ENCODE data around the gene CPN2.

CPN2 gene

DNA sequence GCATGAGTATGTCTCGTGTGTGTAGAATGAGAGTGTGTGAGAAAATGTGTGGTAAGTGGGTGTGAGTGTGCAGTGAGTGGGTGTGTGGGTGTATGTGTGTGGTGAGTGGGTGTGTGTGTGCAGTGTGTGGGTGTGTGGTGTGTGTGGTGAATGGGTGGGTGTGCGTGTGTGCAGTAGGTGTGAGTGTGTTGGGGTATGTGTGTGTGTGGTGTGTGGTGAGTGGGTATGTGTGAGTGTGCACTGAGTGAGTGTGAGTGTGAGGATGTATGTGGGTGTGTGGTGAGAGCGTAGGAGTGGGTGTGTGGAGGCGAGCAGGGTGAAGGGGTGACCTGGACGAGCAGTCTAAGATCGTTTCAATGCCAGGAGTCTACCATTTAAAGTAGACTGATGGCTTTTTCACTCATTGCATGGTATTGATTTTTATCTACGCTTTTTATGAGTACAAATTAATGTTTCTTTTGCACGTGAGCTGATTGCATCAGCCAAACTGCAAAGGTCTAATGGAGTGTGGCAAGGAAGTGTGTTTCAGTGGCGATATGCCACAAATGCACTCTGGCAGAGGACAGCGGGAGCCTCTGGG lies 1.6 kb upstream of the CPN2 start:
- DNase-seq (ENCODE audit: low read depth), result no peak

DNA sequence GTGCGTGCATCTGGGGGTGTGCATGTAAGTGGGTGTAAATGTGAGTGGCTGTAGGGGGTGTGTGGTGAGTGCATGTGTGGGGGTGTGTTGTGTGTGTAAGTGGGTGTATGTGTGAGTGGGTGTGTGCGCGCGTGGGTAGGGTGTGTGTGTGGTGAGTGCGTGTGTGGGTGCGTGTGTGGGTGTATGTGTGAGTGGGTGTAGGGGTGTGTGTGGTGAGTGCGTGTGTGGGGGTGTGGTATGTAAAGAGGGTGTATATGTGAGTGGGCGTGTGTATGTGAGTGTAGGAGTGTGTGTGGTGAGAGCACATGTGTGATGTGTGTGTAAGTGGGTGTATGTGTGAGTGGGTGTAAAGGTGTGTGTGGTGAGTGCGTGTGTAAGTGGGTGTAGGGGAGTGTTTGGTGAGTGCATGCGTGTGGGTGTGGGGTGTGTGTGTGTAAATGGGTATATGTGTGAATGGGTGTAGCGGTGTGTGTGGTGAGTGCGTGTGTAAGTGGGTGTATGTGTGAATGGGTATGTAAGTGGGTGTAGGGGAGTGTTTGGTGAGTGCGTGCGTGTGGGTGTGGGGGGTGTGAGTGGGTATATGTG lies 916 bp upstream of the CPN2 start:
- no peak for DNase-seq (ENCODE audit: low read depth)

DNA sequence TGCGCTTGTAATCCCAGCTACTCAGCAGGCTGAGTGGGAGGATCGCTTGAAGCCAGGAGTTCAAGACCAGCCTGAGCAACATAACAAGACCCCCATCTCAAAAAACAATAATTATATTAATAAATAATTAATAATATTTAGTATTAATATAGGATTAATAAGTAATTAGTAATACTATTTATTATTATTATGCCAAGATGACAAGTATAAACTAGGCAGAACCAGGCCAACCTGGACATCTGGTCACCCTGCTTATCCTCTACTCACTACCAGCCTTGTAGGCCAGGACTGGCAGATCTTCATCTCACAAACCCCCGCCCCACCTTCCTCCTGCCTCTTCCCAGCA lies 429 bp downstream of the CPN2 start:
- no peak for DNase-seq (ENCODE audit: low read depth)

DNA sequence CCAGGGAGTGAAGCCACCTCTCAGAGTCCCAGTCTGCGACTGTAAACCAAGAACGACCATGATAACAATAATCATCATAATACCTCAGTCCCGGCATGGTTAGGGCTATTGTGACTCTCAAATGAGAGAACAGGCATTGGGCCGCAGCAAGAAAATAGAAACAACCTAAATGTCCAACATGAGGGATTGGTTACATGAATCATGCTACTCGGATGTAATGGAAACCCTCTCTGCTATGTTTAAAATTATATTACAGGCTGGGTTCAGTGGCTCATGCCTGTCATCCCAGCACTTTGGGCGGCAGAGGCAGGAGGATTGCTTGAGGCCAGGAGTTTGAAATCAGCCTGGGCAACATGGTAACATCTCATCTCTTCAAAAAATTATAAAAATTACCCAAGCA lies 2.8 kb downstream of the CPN2 start:
- DNase-seq (ENCODE audit: low read depth), result no peak

DNA sequence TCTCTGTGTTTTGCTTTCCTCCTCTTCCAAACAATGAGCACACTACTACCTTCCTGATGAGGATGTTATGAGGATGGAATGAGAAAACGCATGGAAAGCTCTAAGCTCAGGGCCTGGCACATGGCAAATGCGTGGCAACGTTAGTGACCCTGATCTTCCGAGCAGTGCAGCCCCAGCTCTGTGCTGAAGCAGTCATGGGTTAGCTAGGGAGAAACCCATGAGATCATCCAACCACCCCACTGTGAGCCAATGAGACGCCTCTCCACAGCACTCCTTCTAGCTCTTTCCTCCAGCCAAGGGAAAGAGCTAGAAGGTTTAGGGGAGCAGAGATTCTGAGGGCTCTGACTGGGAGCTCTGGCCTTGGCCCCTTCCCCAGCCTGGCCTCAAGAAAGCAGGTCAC lies 4.5 kb downstream of the CPN2 start:
- no peak for DNase-seq (ENCODE audit: low read depth)

DNA sequence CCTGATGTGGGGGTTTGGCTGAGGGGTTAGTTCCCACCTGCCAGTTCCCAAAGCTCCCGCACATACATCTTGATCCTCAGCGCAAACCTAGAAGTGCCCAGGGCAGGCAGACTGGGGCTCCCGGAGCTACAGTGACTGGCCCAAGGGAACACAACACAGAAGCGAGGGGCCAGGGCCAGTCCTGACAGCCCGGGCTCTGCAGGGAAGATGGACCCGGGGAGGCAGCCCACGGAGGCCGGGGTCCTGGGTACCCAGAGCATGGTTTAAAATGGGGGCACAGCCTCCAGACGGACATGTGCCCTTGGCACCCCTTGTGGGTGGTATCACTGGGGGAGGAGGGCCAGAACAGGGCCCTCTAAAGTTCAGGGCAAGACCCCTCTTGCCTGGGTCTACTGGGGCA lies 5.1 kb downstream of the CPN2 start:
- no peak for DNase-seq (ENCODE audit: low read depth)

DNA sequence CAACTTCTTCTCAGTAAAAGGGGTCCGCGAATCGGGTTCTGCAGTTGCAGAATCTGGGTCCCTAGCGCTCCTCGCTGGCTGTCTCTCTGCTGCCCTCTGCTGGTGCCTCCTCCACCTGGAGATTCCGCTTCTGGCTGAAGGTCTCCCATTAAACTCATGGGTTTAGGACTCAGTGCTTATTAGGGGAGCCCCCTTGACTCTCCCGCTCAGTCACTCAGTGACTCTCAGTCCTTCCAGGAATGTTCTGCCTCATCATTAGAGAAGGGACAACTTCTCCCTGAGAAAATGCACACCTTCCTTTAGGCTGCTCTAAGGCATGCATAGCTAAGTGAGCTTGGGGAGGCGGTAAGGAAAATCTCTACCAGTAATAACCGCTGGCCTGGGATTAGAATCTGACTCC lies 7.1 kb downstream of the CPN2 start:
- DNase-seq (ENCODE audit: low read depth), result peak; percentile 72

DNA sequence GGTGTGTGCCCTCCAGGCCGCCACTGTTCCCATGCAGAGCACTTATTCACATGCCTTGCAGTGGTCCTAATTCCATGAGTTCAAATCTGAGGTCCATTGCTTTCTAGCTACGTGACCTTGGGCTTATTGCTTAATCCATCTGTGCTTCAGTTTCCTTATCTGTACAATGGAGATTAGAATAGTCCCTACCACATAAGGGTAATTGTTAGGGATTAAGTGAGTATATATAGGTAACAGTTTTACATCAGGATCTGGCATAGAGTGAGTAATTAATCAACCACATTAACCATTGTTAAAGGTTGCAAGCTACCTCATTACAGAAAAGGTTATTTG lies 7.6 kb downstream of the CPN2 start:
- DNase-seq (ENCODE audit: low read depth), result no peak

DNA sequence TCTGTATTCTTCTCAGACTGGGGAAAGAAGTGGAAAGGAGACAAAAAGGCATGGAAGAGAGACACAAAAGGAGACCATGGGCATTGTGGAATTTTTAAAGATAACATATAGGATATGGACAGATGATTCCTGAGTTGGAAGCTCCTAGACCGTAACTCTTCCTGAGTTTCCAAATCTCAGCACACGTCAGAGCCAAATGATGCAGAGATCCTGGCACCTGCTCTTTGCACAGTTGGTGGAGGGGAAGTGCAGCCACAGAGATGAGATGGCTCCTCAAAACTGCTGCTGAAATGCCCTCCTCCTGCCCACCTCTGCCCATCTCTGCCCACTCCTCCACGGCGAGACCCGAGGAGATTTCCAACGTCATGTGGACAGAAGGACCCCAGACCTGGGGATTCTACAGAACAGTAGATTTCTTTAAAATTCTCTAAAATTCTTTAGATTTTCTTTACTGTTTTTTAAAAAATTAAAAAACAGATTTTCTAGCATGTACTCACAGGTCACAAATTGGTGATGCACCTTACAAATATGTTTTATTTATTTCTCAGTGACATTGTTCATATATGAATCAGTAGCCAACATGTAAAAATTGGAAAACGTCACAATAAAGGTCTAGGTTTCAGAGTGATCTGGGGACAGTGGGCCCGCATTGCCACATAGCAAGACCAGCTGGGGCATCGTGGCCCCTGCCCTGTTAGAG lies 8.1 kb downstream of the CPN2 start:
- no peak for DNase-seq (ENCODE audit: low read depth)

DNA sequence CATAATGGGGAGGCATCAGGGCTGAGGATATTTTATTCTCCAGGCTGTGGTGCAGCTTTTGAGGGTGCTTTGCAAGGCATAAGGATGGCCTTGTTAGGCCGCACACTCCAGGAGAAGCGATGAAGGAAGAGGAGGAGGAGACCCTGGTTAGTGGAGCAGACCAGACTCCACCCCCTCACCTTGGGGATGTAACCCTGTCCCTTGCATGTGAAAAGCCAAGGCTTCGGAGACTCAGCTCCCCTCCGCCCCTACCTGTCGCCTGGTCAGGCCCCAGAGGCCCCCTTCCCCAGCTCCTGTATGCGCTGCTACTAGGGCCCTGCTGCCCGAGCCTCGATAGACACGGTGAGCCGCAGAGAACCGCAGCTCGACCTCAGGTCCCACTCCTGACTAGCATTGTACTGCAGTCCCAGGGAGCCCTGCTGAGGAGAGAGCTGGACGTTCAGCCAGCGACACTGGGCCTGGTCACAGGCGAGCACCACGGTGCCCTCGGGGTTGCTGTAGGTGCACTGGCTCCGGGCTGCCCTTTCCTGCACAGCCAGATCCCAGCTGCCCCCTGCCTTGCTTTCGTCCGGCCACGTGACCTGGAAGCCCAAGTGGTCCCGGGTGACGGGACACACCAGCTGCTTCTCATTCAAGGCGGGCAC lies 10.2 kb downstream of the CPN2 start:
- DNase-seq (ENCODE audit: low read depth), result no peak

DNA sequence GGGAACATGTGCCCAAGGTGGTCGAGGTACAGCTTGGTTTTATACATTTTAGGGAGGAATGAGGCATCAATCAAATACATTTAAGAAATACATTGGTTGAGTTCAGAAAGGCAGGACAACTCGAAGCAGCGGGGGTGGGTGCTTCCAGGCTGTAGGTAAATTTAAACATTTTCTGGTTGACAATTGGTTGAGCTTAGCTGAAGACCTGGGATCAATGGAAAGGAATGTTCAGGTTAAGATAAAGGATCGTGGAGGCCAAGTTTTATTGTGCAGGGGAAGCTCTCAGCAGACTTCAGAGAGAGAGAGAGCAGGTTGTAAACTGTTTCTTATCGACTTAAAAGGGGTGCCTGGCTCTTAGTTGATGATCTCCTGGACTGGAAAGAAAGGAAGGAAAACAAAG lies 11.3 kb downstream of the CPN2 start:
- no peak for DNase-seq (ENCODE audit: low read depth)

DNA sequence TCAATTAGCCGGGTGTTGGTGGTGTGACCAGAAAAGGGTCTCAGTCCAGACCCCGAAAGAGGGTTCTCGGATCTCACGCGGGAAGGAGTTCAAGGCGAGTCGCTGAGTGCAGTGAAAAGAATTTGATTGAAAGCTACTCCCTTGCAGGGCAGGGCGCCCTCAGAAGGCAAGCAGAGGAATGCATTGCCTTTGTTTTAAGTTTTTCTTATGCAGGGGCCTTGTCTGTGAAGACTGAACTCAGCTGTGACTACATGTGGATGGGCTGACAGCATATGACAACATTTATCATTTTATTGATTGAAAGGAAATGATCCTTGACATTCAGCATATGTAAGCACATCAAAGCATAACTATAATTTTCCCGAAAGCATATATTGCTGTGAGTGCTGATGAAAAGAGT lies 11.8 kb downstream of the CPN2 start:
- no peak for DNase-seq (ENCODE audit: low read depth)

DNA sequence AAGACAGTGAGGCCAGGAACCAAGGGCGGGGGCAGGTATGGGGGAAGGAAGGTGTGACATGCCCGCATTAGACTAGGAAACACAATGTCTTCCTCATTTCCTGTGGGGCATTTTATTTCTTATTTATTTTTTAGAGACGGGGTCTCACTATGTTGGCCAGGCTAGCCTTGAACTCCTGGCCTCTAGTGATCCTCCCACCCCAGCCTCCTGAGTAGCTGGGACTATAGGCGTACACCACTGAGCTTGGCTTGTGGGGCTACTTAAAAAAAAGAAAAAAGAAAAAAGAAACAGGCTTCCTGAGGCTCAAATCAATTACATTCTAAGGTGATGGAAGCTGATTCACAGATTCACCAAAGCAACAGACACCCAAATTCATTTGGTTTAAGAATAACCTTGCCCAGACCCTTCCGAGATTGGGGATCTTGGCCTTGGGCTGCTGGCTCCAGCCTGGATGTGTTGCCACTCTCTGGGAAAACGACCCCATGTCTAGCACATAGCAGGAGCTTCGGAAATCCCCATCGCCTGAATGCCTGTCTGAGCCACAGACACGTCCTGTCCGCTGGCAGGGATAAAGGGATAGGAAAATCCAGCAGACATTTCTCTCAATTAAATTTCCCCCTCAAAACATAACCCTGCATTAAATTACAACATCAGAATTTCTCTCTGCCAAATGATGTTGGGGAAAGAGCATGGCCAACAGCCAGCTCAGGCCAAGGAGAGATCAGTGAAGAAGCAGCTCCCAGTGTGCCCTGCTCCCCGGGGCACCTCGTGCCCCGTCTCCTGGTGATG lies 13.0 kb downstream of the CPN2 start:
- no peak for DNase-seq (ENCODE audit: low read depth)

DNA sequence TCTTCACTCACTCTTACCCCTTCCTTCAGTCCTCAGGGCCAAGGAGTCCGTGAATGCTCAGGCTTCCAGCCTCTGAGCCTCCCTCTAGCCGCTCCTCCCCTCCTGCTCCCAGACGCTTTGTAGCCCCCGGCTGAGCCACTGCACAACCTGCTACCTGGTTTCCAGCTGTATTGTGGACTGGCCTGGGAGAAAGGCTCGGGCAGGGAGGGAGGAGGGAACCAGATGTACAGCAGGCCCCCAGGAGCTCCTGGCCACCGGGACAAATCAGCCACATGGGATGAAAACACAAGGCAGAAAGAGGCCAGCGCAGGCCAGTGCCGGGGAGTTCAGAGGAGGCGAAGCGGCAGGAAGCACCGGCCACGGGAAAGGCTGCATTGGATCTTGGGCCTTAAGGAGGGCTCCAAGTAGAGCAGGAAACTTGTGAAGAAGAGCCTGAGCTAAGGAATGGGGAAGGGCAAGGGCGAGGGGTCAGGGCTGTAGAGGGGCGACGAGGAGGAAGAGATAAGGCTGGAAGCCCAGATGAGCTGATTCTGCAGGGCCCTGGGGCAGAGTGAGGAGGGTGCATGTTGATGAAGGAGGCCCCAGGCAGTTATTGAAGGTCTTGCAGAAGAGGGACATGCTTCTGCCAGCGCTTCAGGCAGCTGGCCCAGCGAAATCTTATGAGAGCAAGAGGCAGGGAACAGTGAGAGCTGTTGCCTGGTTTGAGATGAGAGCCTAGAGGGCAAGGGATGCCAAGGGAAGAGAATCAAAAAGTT lies 14.3 kb downstream of the CPN2 start:
- no peak for DNase-seq (ENCODE audit: low read depth)

DNA sequence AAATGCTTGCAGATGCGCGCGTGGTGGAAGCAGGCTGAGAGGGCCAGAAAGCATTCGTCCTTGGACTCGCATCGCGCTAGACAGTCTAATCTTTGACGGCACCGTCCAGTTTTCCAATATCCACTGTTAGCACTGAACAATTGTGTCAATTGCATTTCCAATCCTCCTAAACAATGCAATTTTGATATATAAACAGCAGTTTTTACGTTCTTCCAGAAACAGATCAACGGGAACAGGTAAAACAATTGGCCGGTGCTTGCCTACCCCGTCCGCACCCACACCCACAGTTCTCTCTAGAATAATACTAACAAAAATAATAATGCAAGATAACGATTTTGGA lies 17.2 kb downstream of the CPN2 start:
- no peak for DNase-seq (ENCODE audit: low read depth)

DNA sequence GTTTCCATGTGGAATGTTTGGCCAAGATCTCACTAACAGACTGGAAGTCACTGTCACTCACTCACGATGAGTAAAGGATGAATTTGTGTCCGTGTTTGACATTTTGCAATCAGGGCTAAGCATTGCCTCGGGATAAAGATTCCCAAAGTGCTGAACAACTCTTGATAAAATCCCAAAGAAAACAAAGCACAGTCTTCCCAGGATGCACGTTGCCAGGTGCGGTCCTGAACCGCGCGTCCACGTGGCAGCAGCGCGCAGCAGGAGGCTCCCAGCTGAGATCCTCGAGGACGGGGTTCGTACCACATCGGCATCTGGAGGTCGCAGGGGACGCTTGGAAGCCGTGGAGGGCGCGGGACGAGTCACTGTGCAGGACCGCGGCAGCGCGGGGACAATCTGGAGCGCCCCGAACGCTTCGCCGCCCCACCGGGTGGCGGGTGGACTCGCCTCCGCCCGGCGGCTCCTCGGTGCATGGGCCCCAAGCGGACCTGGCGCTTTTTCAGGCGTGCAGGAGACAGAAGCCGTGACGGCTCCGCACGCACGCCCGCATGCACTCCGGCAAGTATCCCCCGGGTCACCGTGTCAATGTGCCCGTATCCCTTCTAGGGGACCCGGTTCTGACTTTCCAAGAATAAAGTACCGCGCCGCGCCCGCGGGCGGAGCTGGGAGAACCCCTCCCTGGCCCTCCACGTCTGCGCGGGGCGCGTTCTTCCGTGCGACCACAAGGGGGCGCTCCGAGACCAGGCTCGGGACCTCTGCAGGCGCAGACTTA lies 17.7 kb downstream of the CPN2 start:
- peak; percentile 87 for DNase-seq (ENCODE audit: low read depth)

DNA sequence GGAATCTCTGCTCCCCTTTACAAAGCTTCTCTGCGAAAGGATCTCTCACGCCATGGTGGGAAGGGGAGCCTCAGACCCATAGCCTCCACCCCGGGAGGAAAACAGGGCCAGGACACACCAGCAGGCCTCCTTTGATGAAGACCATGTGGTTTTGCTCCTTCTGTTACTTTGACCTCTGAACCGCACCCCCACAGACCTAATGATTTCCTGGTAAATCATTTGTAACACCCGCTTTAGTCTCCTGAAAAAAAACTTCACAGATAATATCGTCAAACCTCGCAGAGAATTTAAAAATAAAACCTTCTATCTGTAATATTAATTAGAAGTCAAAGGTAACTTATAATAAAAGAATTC lies 18.3 kb downstream of the CPN2 start:
- no peak for DNase-seq (ENCODE audit: low read depth)

DNA sequence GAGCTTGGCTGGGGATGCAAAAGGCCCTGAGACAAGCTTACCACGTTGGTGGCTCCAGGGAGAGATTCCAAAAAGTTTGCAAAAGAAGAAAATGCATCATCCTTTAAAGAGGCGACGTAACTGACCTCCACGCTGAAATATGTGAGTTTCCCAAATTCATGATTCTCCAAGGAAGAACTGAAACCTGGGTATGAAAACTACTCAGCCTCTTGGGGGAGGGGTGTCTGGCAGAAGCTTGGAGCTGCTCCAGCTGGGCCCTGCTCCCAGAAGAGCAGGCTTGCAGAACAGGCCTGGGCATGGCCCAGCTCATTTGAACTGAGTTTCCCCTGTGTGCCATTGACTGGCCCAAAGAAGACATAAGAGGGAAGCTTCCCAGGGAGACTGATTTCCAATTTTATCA lies 20.5 kb downstream of the CPN2 start:
- no peak for DNase-seq (ENCODE audit: low read depth)

DNA sequence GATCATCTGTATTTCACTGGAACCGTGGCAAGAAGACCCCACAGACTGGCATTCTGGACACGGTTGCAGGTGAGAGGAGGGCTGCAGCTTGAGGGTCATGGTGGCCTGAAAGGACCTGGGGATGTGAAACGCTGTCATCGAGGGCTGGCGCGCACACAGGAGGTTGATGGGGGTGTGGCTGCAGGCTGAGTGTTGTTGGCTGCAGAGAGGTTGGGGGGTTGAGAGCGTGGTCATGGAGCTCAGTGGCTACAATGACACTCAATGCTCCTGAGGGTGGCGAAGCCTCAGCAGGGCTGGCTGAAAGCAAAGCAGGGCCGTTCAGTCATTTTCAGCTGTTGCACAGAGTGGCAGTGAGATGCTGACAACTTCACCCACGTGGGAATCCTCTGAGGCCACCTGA lies 21.0 kb downstream of the CPN2 start:
- no peak for DNase-seq (ENCODE audit: low read depth)

DNA sequence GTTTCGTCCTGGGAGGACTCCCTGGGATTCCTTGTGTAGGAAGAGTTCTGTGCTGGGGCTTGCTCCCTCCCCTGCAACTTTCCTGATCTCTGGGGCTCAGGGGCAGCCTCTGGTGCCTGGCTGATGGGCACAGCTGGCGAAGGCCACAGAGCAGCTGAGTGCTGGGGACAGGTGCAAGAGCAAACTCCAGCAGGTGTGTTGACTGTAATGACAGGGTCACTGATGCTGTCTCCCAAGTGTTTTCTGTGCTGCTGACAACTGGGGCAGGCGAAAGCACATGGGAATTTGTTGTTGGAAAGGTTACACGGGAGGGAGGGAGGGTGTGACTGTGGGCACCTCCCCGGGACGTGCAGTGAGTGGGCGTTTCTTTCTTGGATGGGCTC lies 21.6 kb downstream of the CPN2 start:
- DNase-seq (ENCODE audit: low read depth), result no peak

DNA sequence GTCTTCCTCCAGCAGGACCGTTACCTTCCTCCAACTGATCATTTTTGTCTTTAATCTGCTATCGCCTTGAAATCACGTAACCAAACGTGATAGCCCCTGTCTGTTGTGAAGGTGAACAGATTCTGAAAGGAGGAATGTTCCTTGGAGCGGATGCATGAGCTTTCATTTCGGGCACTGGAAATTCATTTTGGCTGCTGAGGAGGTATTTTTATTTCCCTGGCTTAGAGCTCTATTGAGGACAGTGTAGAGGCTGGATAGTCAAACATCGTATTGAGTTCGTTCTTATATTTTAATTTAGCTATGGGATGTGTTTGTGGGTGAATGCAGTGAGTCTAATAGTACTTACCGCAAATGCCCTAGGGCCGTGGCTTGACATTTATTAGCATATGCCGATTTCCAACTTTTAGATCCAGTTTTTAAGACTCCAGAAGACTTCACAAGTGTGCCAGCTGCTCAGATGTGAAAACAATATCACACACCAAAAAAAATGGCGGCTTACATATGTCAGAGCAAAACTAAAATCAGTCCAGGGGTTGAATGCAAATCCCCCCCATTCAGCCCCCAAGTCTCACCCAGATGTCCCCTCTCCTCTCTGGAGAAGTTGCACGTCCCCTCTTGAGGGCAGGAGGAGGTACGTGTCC lies 22.1 kb downstream of the CPN2 start:
- DNase-seq (ENCODE audit: low read depth), result no peak
